Coronary artery (tissue), 2 donors: ENCODE results near the gene ETV4.

Experiments
- DNase-seq: peaks from one replicate; pipeline ENCODE4 v3.0.0-alpha.2; 2017; ENCODE audit warnings: low spot score
- H3K27ac ChIP-seq, 2 donors: fragments of 200-600 bp; sonication (generic); one replicate each; pipeline ENCODE4 v1.5.1; 2016 to 2019
- H3K4me3 ChIP-seq: fragments of 200-600 bp; sonication (generic); 2 replicates; pipeline ENCODE4 v1.5.1; 2016; ENCODE audit warnings: mild to moderate bottlenecking, moderate library complexity
- TF ChIP-seq, protein P1 (sequence below): fragments of 200-600 bp; sonication (generic); IDR thresholded peaks from one replicate; pipeline ENCODE4 v1.5.1; 2019; ENCODE audit warnings: antibody characterized with exemption

The ETV4 gene

DNA sequence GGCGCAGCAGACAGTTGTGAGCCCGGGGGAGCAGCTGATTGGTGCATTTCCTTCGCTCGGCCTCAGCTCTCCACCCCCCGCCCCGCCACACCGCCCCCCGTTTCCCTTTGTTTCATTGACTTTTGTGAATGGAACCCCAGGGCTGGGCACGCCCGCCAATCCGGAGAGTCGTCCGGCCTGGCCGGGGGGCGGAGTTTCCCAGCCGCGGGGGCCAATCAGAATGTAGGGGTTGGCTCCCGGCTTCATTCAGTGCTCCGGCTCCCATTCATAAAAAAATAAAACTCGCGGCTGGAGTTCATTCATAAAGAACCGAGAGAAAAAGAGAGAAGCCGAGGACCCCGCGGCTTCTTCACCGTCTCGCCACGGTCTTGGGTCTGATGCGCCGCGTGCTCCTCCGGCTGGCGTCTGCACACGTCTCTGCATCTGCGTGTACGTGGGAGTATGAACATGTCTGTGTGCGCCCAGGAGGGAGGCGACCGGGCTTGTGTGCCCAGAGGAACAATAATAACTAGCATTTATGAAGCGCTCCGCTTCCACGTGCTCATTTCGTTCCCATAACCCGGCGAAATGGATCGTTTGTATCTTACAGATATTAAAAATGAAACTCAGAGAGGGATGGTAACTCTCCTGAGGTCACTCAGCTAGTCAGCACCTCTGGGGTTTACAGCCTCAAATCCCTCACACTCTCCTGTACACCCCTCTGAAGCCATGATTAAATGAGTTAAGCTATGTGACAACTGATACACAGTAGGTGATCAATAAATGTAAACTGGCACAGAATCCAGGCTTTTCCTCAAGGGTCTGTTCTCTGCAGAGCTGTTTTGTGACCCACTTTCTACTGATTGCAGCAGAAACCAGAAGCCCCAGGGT is at the start of gene ETV4:
ETV4 (minus strand) TSS at position 22 of the 870 bp plus-strand sequence. CDS start 723 bp downstream, outside the sequence.
- DNase-seq, result peak; percentile 91
- TF ChIP-seq, protein P1, sequence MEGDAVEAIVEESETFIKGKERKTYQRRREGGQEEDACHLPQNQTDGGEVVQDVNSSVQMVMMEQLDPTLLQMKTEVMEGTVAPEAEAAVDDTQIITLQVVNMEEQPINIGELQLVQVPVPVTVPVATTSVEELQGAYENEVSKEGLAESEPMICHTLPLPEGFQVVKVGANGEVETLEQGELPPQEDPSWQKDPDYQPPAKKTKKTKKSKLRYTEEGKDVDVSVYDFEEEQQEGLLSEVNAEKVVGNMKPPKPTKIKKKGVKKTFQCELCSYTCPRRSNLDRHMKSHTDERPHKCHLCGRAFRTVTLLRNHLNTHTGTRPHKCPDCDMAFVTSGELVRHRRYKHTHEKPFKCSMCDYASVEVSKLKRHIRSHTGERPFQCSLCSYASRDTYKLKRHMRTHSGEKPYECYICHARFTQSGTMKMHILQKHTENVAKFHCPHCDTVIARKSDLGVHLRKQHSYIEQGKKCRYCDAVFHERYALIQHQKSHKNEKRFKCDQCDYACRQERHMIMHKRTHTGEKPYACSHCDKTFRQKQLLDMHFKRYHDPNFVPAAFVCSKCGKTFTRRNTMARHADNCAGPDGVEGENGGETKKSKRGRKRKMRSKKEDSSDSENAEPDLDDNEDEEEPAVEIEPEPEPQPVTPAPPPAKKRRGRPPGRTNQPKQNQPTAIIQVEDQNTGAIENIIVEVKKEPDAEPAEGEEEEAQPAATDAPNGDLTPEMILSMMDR, result no peak
- Histone ChIP-seq H3K4me3 (peak within 1 kb of the TSS; percentile 72), H3K27ac (peak within 1 kb of the TSS in 1 of 2 donors; percentile 1)

DNA sequence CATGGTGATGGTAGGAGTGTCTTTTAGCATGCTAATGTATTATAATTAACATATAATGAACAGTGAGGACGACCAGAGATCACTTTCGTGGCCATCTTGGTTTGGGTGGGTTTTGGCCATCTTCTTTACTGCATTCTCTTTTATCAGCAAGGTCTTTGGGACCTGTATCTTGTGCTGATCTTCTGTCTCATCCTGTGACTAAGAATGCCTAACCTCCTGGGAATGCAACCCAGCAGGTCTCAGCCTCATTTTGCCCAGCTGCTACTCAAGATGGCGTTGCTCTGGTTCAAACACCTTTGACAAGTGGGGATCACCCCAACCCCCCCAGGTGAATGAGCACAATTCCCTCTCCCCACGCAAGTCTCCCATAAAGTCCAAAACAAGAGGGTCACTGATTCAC is 49.3 kb upstream of the ETV4 start:
- H3K4me3 ChIP-seq, result no peak overlapping the region
- TF ChIP-seq, protein P1, result no peak
- no peak for DNase-seq
- H3K27ac ChIP-seq, result no peak overlapping the region

DNA sequence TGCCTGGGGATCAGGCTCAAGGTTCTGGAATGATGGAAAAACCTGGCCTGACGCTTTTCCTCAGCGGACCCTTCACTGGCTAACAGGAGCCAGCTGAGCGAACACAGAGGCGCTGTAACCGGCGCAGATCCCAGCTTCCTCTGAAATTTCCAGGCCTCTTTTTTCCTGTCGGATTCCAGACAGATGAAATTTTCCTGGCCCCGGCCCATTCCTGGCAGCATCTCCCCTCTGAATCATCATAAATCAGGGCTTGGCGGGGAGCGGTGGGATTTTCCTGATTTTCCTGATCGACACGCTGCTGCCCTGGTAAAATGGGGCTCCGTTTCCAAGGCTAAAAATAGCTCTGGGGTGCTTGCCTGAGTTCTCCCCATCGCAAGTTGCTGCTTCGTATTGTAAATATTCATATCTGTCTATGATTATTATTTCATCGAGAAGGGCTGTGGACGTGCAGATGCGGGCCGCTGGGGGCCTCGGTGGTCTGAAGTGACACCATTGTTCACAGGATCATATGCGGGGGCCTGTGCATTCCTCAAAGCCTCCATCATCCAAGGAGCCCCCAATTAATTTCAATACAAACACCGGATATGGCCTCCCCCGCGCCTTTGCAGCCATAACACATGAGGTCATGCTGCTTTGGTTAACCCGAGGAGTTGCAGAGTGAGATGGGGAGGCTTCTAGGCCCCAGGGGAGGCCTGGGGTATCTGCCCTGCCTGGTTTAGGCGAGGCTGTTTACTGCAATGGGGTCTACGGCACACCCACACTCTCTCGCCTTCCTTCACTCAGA is 45.8 kb upstream of the ETV4 start:
- Histone ChIP-seq H3K27ac (peak overlapping the region; percentile 70 to 86), H3K4me3 (peak overlapping the region; percentile 42)
- peak; percentile 86 for DNase-seq
- TF ChIP-seq, protein P1, result no peak

DNA sequence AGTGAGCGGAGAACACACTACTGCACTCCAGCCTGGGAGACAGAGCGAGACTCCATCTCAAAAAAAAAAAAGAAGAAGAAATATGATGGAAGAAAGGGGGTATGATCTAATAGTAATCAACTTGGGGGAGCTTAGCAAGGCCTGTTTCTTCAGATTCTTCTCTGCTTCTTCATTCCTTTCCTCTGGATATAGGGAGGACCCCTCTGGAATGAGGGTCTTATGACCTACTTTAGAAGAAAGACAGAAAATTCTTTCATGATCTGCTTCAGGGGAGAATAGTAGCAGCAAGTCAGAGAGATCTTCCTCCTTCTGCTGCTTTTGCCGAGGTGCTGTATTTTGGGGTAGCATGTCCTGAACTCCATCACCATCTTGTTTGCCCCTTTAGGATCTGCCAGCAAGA is 44.9 kb upstream of the ETV4 start:
- peak overlapping the region; percentile 70 to 86 for H3K27ac ChIP-seq
- no peak for DNase-seq
- TF ChIP-seq, protein P1, result no peak
- H3K4me3 ChIP-seq, result no peak overlapping the region

DNA sequence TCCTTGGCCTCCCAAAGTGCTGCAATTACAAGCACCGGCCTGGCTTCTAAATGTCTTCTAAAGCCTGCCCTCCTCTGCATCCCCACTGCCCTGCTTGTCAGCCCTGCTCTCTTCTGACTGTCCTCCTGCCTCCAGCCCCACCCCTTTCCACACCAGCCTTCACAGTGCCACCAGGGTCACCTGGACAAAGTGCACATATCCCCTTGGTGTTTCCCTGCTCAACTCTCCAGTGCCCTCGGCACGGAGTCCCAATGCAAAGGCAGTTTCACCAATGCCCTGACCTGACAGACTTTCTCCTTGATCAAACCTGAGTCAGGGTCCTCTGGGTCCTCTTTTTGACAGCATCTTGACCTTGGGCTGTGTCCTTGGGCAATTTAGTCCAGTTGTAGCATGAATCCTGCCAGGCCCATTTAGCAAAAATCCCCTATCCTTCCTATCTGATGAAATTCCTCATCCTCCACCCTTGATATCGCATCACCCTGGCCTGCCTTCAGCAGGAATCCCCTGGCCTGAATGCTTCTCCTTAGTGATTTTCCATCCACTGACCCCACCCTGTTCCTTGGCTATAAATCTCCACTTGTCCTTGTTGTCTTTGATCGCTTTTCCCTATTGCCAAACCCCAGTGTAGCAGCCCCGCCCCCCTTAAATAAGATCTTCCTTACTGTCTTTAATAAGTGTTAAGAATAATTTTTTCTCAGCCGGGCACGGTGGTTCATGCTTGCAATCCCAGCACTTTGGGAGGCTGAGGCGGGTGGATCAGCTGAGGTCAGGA is 42.7 kb upstream of the ETV4 start:
- Histone ChIP-seq H3K4me3 (no peak overlapping the region), H3K27ac (peak overlapping the region in 1 of 2 donors; percentile 40)
- TF ChIP-seq, protein P1, result no peak
- no peak for DNase-seq

DNA sequence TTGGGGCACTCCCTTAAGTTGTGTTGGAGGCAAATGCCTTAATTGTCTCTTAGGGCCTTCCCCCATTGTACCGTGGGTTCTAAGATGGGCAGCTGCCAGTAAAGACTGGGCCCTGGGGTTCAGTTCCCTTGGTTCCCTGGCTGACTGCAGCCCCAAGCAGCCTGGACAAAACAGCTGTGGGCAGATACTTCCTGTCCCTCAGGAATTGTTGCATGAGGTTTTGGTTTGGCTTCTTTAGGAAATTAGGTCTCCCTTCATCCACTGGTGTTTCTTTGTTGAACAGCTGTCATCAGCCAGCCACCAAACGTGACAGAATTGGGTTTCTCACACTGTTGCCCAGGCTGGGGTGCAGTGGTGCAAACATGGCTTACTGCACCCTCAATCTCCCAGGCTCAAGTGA is 42.0 kb upstream of the ETV4 start:
- TF ChIP-seq, protein P1, result no peak
- peak overlapping the region in 1 of 2 donors; percentile 40 for H3K27ac ChIP-seq
- H3K4me3 ChIP-seq, result no peak overlapping the region
- no peak for DNase-seq
